Hepatocyte (in vitro differentiated cells): ENCODE results near the gene ZNF550.

Source experiments
- CTCF ChIP-seq: fragments of 200-600 bp; sonication (generic); IDR thresholded peaks from 2 replicates; pipeline ENCODE4 v1.5.1; 2016; ENCODE audit warnings: antibody characterized with exemption, mild to moderate bottlenecking; ENCODE audit not compliant: poor library complexity
- EZH2 ChIP-seq: fragments of 200-600 bp; sonication (generic); IDR thresholded peaks from 2 replicates; pipeline ENCODE4 v1.6.1; 2016; ENCODE audit warnings: antibody characterized with exemption, mild to moderate bottlenecking, borderline replicate concordance
- EZH2phosphoT487 ChIP-seq: fragments of 200-600 bp; sonication (generic); IDR thresholded peaks from one replicate; pipeline ENCODE4 v1.6.1; 2018; ENCODE audit warnings: antibody characterized with exemption, mild to moderate bottlenecking, low read depth, moderate library complexity; ENCODE audit not compliant: unreplicated experiment, severe bottlenecking

GRCh38 chr19:57552432-57552831, 7.2 kb downstream of the ZNF550 start:
- TF ChIP-seq CTCF: no peak
- no peak for TF ChIP-seq EZH2
- TF ChIP-seq EZH2phosphoT487: no peak
